SK-N-SH (cell line): Measurements from ENCODE around the gene WNT3. TPM values are rescaled to one million over a fixed set of nuclear protein-coding genes. Genes with fewer than 3 reads are reported as not detected.

ENCODE experiments used
- CTCF ChIA-PET: fragments of 300-600, 350-600 bp; formaldehyde crosslinking; extraction: SDS; loops from one replicate; lab custom pipeline; 2021; lab: Yijun Ruan, JAX
- POLR2A ChIA-PET: fragments of 350-600 bp; sonication (Branson Sonifier 250); formaldehyde crosslinking; extraction: SDS; loops from one replicate; lab custom pipeline; 2020; ENCODE audit warnings: antibody characterized with exemption, inconsistent platforms; lab: Yijun Ruan, JAX
- DNase-seq: peaks from one replicate; pipeline ENCODE4 v3.0.0; 2012
- H2AFZ ChIP-seq: fragments of 200-600 bp; sonication (generic); 2 replicates; pipeline ENCODE4 v1.8.1; 2016; ENCODE audit warnings: antibody characterized with exemption, mild to moderate bottlenecking, low read depth
- H3F3A ChIP-seq: fragments of 200-600 bp; sonication (generic); replicated peaks from 2 replicates; pipeline ENCODE3; 2016; ENCODE audit warnings: antibody characterized with exemption, mild to moderate bottlenecking; ENCODE audit not compliant: insufficient read depth
- H3K27ac ChIP-seq, 2 experiments: fragments of 200-500 bp in 1 of 2; fragments of 200-600 bp in 1 of 2; sonication (Bioruptor generic) in 1 of 2; sonication (generic), shearing (Covaris generic) in 1 of 2; 2 replicates each; pipeline versions ENCODE4 v1.5.1 to v1.6.1; 2014 to 2016; ENCODE audit warnings: low read depth in 2 of 2, inconsistent platforms in 1 of 2, low read length in 1 of 2, mild to moderate bottlenecking in 1 of 2, mixed read lengths in 1 of 2
- H3K27me3 ChIP-seq: fragments of 200-600 bp; sonication (generic), shearing (Covaris generic); 2 replicates; pipeline ENCODE4 v1.6.1; 2016; ENCODE audit warnings: mixed run types; ENCODE audit not compliant: insufficient read depth
- H3K36me3 ChIP-seq, 2 experiments: fragments of 200-500 bp in 1 of 2; fragments of 200-600 bp in 1 of 2; sonication (Bioruptor generic) in 1 of 2; sonication (generic) in 1 of 2; replicated peaks in 1 of 2; 2 replicates each; pipeline versions ENCODE3 to v1.5.1; 2014 to 2016; ENCODE audit warnings: low read length in 1 of 2, mild to moderate bottlenecking in 1 of 2; ENCODE audit not compliant: insufficient read depth in 2 of 2, control insufficient read depth in 1 of 2
- H3K4me1 ChIP-seq, 2 experiments: fragments of 200-500 bp in 1 of 2; fragments of 200-600 bp in 1 of 2; sonication (Bioruptor generic) in 1 of 2; sonication (generic), shearing (Covaris generic) in 1 of 2; 2 replicates each; pipeline versions ENCODE4 v1.5.1 to v1.6.1; 2014 to 2016; ENCODE audit warnings: low read depth in 1 of 2, low read length in 1 of 2, mixed run types in 1 of 2; ENCODE audit not compliant: insufficient read depth in 2 of 2, control insufficient read depth in 1 of 2
- H3K4me2 ChIP-seq: fragments of 200-600 bp; sonication (generic), shearing (Covaris generic); 2 replicates; pipeline ENCODE4 v1.6.1; 2017; ENCODE audit warnings: mixed run types
- H3K4me3 ChIP-seq, 2 experiments: fragments of 200-500 bp in 1 of 2; fragments of 200-600 bp in 1 of 2; sonication (Bioruptor generic) in 1 of 2; sonication (generic), shearing (Covaris generic) in 1 of 2; 2 replicates each; pipeline versions ENCODE4 v1.5.1 to v1.8.1; 2014 to 2016; ENCODE audit warnings: low read depth in 2 of 2, inconsistent platforms in 1 of 2, low read length in 1 of 2, mild to moderate bottlenecking in 1 of 2, mixed read lengths in 1 of 2, moderate library complexity in 1 of 2
- H3K79me2 ChIP-seq: fragments of 200-600 bp; sonication (generic); 2 replicates; pipeline ENCODE4 v1.8.1; 2017; ENCODE audit warnings: mild to moderate bottlenecking; ENCODE audit not compliant: insufficient read depth
- H3K9ac ChIP-seq: fragments of 200-600 bp; sonication (generic); 2 replicates; pipeline ENCODE4 v1.6.1; 2017; ENCODE audit warnings: mixed run types
- H3K9me2 ChIP-seq: fragments of 200-600 bp; sonication (generic); 2 replicates; pipeline ENCODE4 v1.6.1; 2017; ENCODE audit warnings: mixed run types
- H3K9me3 ChIP-seq: fragments of 200-600 bp; sonication (generic); 2 replicates; pipeline ENCODE4 v1.6.1; 2017; ENCODE audit warnings: mixed run types, mild to moderate bottlenecking, moderate library complexity
- H4K20me1 ChIP-seq: fragments of 200-600 bp; sonication (generic); 2 replicates; pipeline ENCODE4 v1.6.1; 2017; ENCODE audit warnings: mild to moderate bottlenecking, mixed run types; ENCODE audit not compliant: insufficient read depth
- CHD2 ChIP-seq: fragments of 150-350 bp; IDR thresholded peaks from 2 replicates; pipeline ENCODE4 v1.6.1; 2018; ENCODE audit warnings: low read length; ENCODE audit not compliant: partially characterized antibody
- CTCF ChIP-seq: fragments of 200-600 bp; sonication (generic); IDR thresholded peaks from 2 replicates; pipeline ENCODE4 v1.6.1; 2017; ENCODE audit warnings: antibody characterized with exemption, mild to moderate bottlenecking, moderate library complexity
- ELF1 ChIP-seq: IDR thresholded peaks from 2 replicates; pipeline ENCODE4 v1.4.0; 2012
- EP300 ChIP-seq, 2 experiments: IDR thresholded peaks; 2 replicates each; pipeline versions ENCODE4 v1.4.0 to v1.6.1; 2012; ENCODE audit warnings: borderline replicate concordance in 1 of 2, low read depth in 1 of 2, low read length in 1 of 2
- EZH2phosphoT487 ChIP-seq: fragments of 200-600 bp; sonication (generic); IDR thresholded peaks from 2 replicates; pipeline ENCODE4 v1.6.1; 2017; ENCODE audit warnings: low read depth, mixed run types, mild to moderate bottlenecking, antibody characterized with exemption, moderate library complexity, borderline replicate concordance
- FOXJ3 ChIP-seq: sonication (generic); formaldehyde crosslinking; IDR thresholded peaks from 2 replicates; pipeline ENCODE4 v1.5.1; 2020; ENCODE audit warnings: mild to moderate bottlenecking, missing genetic modification reagents
- GABPA ChIP-seq: IDR thresholded peaks from 2 replicates; pipeline ENCODE4 v1.4.0; 2012; ENCODE audit warnings: low read depth, mild to moderate bottlenecking
- GATA2 ChIP-seq: sonication (generic); formaldehyde crosslinking; IDR thresholded peaks from 2 replicates; pipeline ENCODE4 v1.5.0; 2020; ENCODE audit warnings: mild to moderate bottlenecking, missing genetic modification reagents
- JUND ChIP-seq: IDR thresholded peaks from 2 replicates; pipeline ENCODE4 v1.4.0; 2012
- NRF1 ChIP-seq: IDR thresholded peaks from 2 replicates; pipeline ENCODE4 v1.6.1; 2012; ENCODE audit warnings: low read depth, mild to moderate bottlenecking, low read length
- POLR2AphosphoS5 ChIP-seq: IDR thresholded peaks from 2 replicates; pipeline ENCODE4 v1.6.1; 2012; ENCODE audit warnings: low read depth, low read length
- RAD21 ChIP-seq: IDR thresholded peaks from 2 replicates; pipeline ENCODE4 v1.6.1; 2012; ENCODE audit warnings: mild to moderate bottlenecking, low read length
- RXRA ChIP-seq: IDR thresholded peaks from 2 replicates; pipeline ENCODE4 v1.4.0; 2012; ENCODE audit warnings: low read depth, mild to moderate bottlenecking, borderline replicate concordance
- TAF1 ChIP-seq: IDR thresholded peaks from 2 replicates; pipeline ENCODE4 v1.6.1; 2012; ENCODE audit warnings: low read depth, mild to moderate bottlenecking, low read length, moderate library complexity, borderline replicate concordance
- TEAD4 ChIP-seq: IDR thresholded peaks from 2 replicates; pipeline ENCODE4 v1.4.0; 2012; ENCODE audit warnings: mild to moderate bottlenecking, borderline replicate concordance; ENCODE audit not compliant: insufficient read depth
- YY1 ChIP-seq: IDR thresholded peaks from 2 replicates; pipeline ENCODE4 v1.4.0; 2012; ENCODE audit warnings: low read depth, mild to moderate bottlenecking
- WGBS: methylation state at CpG from one replicate; pipeline ENCODE4 v1.1.6; 2017; ENCODE audit warnings: low lambda C conversion rate; 5-methylcytosine and 5-hydroxymethylcytosine counted together
- polyA plus RNA-seq, 3 experiments: library from polyadenylated mRNA; depleted of rRNA; stranded (reverse); fragments of >200 nt; gene quantifications; 2 replicates each; pipeline ENCODE4 v1.2.3, GENCODE V29; 2012
- TF ChIP-seq, protein P1 (sequence below): IDR thresholded peaks from 2 replicates; pipeline ENCODE4 v1.4.0; 2012; ENCODE audit warnings: low read depth, borderline replicate concordance
- TF ChIP-seq, protein P2 (sequence below): IDR thresholded peaks from 2 replicates; pipeline ENCODE4 v1.4.0; 2012; ENCODE audit warnings: low read depth
- TF ChIP-seq, protein P3 (sequence below): IDR thresholded peaks from 2 replicates; pipeline ENCODE4 v1.4.0; 2012; ENCODE audit warnings: low read depth, borderline replicate concordance

The WNT3 gene
- polyA plus RNA-seq, 1 of the 3 experiments (the other 2 are of a cell fraction), result 5.3 TPM

GRCh38 chr17:46751425-46751824 lies 67.1 kb downstream of the WNT3 start (continued):
- TF ChIP-seq, protein P1, sequence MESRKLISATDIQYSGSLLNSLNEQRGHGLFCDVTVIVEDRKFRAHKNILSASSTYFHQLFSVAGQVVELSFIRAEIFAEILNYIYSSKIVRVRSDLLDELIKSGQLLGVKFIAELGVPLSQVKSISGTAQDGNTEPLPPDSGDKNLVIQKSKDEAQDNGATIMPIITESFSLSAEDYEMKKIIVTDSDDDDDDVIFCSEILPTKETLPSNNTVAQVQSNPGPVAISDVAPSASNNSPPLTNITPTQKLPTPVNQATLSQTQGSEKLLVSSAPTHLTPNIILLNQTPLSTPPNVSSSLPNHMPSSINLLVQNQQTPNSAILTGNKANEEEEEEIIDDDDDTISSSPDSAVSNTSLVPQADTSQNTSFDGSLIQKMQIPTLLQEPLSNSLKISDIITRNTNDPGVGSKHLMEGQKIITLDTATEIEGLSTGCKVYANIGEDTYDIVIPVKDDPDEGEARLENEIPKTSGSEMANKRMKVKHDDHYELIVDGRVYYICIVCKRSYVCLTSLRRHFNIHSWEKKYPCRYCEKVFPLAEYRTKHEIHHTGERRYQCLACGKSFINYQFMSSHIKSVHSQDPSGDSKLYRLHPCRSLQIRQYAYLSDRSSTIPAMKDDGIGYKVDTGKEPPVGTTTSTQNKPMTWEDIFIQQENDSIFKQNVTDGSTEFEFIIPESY, result no peak
- no peak for TF ChIP-seq TEAD4
- no peak for TF ChIP-seq POLR2AphosphoS5
- TF ChIP-seq EP300 (IDR thresholded peaks at IDR 0.05; ENCODE audit: borderline replicate concordance in 1 of 2, low read depth in 1 of 2, low read length in 1 of 2), result no peak
- no peak for TF ChIP-seq RXRA
- TF ChIP-seq EZH2phosphoT487, result no peak
- TF ChIP-seq, all 33 proteins: peak for 0

DNA sequence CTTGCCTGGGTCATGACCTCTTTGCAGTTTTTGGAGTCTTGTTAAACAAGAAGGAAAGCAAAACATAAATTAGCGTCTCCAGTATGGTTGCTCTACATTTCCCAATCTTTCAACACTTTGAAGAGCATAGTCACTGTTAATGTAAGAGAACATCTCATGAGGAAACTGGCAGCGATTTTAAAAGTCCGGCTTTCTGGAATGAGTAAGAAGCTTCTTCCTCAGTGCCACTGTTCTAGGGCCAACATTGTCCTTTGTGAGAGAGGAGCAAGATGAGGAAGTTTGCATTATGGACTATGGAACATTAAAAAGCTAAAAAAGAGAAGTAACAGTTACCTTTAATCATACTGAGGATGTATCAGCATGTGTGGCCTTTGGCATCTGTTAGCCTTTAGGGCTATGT lies 73.1 kb downstream of the WNT3 start:
- Histone ChIP-seq H3K9me2 (no peaks in the 10 kb centered on the region), H3K4me3 (no peak overlapping the region), H3K27me3 (no peaks in the 10 kb centered on the region), H3K4me1 (peaks cover 8 to 36% of the 10 kb centered on the region in 2 experiments), H3K9me3 (no peaks in the 10 kb centered on the region), H3K9ac (no peak overlapping the region), H3F3A (peaks cover 28% of the 10 kb centered on the region), H2AFZ (no peak overlapping the region), H3K4me2 (no peak overlapping the region), H3K27ac (no peak overlapping the region), H3K79me2 (no peaks in the 10 kb centered on the region), H3K36me3 (peaks cover 0 to 7% of the 10 kb centered on the region in 2 experiments), H4K20me1 (no peaks in the 10 kb centered on the region)
- CTCF ChIA-PET, result interaction anchor here (0.6 to 1.2 kb wide), 4 partner anchors 13 to 1144 kb away, joined by 3 read pairs; no protein-coding TSS in a partner anchor
- POLR2A ChIA-PET, result no interaction called here
- 98% methylated on average over 3 of the region's 3 CpGs for WGBS
- no peak for TF ChIP-seq NRF1
- TF ChIP-seq EP300 (IDR thresholded peaks at IDR 0.05; ENCODE audit: borderline replicate concordance in 1 of 2, low read depth in 1 of 2, low read length in 1 of 2), result no peak
- TF ChIP-seq POLR2AphosphoS5, result no peak
- no peak for TF ChIP-seq FOXJ3 (CRISPR knock-in tag)
- TF ChIP-seq, protein P2, sequence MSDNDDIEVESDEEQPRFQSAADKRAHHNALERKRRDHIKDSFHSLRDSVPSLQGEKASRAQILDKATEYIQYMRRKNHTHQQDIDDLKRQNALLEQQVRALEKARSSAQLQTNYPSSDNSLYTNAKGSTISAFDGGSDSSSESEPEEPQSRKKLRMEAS, result no peak
- no peak for TF ChIP-seq YY1
- TF ChIP-seq RAD21, result no peak
- no peak for TF ChIP-seq GATA2 (CRISPR knock-in tag)
- DNase-seq, result no peak

GRCh38 chr17:46744441-46744840 lies 74.1 kb downstream of the WNT3 start:
- H2AFZ ChIP-seq, result no peak overlapping the region
- no peak overlapping the region for H3K9ac ChIP-seq
- peaks cover 28% of the 10 kb centered on the region for H3F3A ChIP-seq
- POLR2A ChIA-PET, result no interaction called here
- no peak overlapping the region for H3K4me3 ChIP-seq
- no peaks in the 10 kb centered on the region for H3K27me3 ChIP-seq
- H3K9me2 ChIP-seq, result no peaks in the 10 kb centered on the region
- H3K9me3 ChIP-seq, result no peaks in the 10 kb centered on the region
- no peaks in the 10 kb centered on the region for H4K20me1 ChIP-seq
- no peak overlapping the region for H3K4me2 ChIP-seq
- no peaks in the 10 kb centered on the region for H3K79me2 ChIP-seq
- CTCF ChIA-PET, result interaction anchor here (0.9 to 1.2 kb wide), 2 partner anchors 14 to 24 kb away, joined by 3 read pairs; no protein-coding TSS in a partner anchor
- WGBS, result 100% methylated on average over 1 of the region's 1 CpG
- H3K36me3 ChIP-seq, result peaks cover 0 to 7% of the 10 kb centered on the region in 2 experiments
- TF ChIP-seq FOXJ3 (CRISPR knock-in tag) (no peak), GABPA (no peak), ELF1 (no peak), POLR2AphosphoS5 (no peak), NRF1 (no peak), CHD2 (no peak), TAF1 (no peak), CTCF (no peak), JUND (no peak), RXRA (no peak)
- TF ChIP-seq, protein P3, sequence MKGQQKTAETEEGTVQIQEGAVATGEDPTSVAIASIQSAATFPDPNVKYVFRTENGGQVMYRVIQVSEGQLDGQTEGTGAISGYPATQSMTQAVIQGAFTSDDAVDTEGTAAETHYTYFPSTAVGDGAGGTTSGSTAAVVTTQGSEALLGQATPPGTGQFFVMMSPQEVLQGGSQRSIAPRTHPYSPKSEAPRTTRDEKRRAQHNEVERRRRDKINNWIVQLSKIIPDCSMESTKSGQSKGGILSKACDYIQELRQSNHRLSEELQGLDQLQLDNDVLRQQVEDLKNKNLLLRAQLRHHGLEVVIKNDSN, result no peak
- TF ChIP-seq, protein P1, result no peak
- peaks cover 8 to 44% of the 10 kb centered on the region in 2 experiments for H3K4me1 ChIP-seq
- H3K27ac ChIP-seq, result no peak overlapping the region
- DNase-seq, result no peak
